ENCODE data around the gene GPR108. TPM values are rescaled to one million over a fixed set of nuclear protein-coding genes. Genes with fewer than 3 reads are reported as not detected.

The GPR108 gene
- total and polyA plus RNA-seq, 11 donors = 19.2 to 47.9 (median 31.1) TPM

DNA sequence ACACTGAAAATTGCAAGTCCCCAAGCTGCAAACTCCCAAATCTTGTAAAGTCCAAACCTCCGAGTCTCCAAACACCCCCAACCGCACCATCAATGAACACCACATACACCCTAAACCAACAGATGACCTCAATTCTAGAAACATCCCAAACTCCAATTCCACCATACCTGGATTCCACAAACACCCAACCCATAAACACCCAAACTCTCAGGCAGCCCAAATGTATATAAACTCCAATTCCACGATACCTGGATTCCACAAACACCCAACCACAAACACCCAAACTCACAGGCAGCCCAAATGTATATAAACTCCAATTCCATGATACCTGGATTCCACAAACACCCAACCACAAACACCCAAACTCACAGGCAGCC is 17.4 kb downstream of the GPR108 start:
- 84 to 92% (median 90%) methylated on average over 3 of the region's 3 CpGs for WGBS, 4 donors

DNA sequence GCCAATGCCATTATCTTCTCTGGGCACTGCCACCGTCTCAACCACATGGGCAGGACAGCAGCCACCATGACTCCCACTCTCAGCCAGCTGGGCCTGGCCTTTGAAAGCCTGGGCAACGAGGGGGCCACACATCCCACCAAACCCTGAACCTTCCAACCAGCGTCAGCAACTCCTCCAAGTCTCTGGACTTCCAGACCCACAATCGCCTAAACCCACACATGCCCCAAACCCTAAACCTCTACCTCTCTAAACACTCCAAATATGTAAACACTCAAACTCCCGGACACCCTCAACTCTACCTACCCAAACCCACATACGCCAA is 17.9 kb downstream of the GPR108 start:
- Histone ChIP-seq H3K27ac (no peak overlapping the region), H3K4me3 (peak overlapping the region in 8 of 12 donors; percentile 5 to 52 (median 24))

More for the DNA sequence above, 17.4 kb downstream of the GPR108 start:
- peak overlapping the region in 8 of 12 donors; percentile 25 to 52 (median 33) for H3K4me3 ChIP-seq
- ATAC-seq (no peak), DNase-seq (no peak)
- H3K9me3 ChIP-seq = no peaks in the 10 kb centered on the region
- H3K27ac ChIP-seq = peak overlapping the region in 3 of 12 donors; percentile 29 to 54 (median 38)
- no peaks in the 10 kb centered on the region for H3K36me3 ChIP-seq
- H3K4me1 ChIP-seq = peaks cover 0 to 43% (median 0%) of the 10 kb centered on the region in 12 donors
- peaks cover 0 to 14% (median 0%) of the 10 kb centered on the region in 9 donors for H3K27me3 ChIP-seq
- TF ChIP-seq, protein P1, sequence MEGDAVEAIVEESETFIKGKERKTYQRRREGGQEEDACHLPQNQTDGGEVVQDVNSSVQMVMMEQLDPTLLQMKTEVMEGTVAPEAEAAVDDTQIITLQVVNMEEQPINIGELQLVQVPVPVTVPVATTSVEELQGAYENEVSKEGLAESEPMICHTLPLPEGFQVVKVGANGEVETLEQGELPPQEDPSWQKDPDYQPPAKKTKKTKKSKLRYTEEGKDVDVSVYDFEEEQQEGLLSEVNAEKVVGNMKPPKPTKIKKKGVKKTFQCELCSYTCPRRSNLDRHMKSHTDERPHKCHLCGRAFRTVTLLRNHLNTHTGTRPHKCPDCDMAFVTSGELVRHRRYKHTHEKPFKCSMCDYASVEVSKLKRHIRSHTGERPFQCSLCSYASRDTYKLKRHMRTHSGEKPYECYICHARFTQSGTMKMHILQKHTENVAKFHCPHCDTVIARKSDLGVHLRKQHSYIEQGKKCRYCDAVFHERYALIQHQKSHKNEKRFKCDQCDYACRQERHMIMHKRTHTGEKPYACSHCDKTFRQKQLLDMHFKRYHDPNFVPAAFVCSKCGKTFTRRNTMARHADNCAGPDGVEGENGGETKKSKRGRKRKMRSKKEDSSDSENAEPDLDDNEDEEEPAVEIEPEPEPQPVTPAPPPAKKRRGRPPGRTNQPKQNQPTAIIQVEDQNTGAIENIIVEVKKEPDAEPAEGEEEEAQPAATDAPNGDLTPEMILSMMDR (IDR thresholded peaks at IDR 0.05) = no peak
- intact Hi-C loops (cut with DNase I) = no loop called here

DNA sequence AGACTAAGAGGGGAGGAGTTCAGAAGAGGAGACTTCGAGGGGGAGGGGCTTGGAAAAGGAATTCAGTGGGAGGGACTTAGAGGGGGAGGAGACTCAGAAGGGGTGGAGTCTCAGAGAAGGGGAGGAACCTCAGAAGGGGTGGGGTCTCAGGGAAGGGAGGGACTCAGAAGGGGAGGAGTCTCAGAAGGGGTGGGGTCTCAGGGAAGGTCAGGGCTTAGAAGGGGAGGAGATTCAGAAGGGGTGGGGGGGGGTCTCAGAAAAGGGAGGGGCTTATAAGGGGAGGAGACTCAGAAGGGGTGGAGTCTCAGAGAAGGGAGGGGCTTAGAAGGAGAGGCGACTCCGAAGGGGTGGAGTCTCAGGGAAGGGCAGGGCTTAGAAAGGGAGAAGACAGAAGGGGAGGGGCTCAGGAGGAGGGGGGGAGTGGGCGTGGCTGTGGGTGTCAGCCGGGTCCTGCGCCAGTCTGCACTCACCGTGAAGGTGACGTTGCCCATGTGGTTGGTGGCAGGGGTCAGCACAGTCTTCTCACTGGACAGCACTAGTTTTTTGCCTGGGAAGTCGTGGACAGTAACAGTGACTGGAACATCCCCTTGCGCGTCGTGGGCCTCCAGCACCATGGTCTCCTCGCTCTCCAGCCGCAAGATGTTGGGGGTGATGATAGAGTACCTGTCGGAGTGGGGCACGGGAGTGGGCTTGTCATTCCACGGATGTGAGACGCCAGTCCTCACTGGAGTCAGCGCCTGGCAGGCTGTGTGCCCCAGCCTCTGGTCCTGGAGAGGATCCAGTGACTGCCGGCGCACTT is 18.4 kb downstream of the GPR108 start:
- peak in 1 of 5 donors; percentile 46 for DNase-seq
- intact Hi-C loops (cut with DNase I) = no loop called here
- WGBS, 4 donors = 76 to 78% (median 77%) methylated on average over 14 to 21 of the region's 21 CpGs
- TF ChIP-seq, protein P1 (IDR thresholded peaks at IDR 0.05) = no peak
- TF ChIP-seq POLR2A (IDR thresholded peaks at IDR 0.05) = no peak
- peak overlapping the region in 8 of 12 donors; percentile 5 to 52 (median 24) for H3K4me3 ChIP-seq
- no peaks in the 10 kb centered on the region for H3K36me3 ChIP-seq
- H3K4me1 ChIP-seq = peaks cover 0 to 33% (median 0%) of the 10 kb centered on the region in 12 donors
- H3K27me3 ChIP-seq = peaks cover 0 to 18% (median 0%) of the 10 kb centered on the region in 9 donors
- H3K9me3 ChIP-seq = no peaks in the 10 kb centered on the region
- no peak overlapping the region for H3K27ac ChIP-seq
- ATAC-seq = peak in 2 of 4 donors; percentile 16 to 33

More for the DNA sequence above, 17.9 kb downstream of the GPR108 start:
- Histone ChIP-seq H3K36me3 (no peaks in the 10 kb centered on the region), H3K27me3 (peaks cover 0 to 18% (median 0%) of the 10 kb centered on the region in 9 donors), H3K9me3 (no peaks in the 10 kb centered on the region), H3K4me1 (peaks cover 0 to 39% (median 0%) of the 10 kb centered on the region in 12 donors)
- ATAC-seq (no peak), DNase-seq (peak in 1 of 5 donors; percentile 57)
- WGBS, 4 donors = 76 to 83% (median 78%) methylated on average over 6 of the region's 6 CpGs
- TF ChIP-seq, protein P1 (IDR thresholded peaks at IDR 0.05) = no peak
- TF ChIP-seq POLR2A (IDR thresholded peaks at IDR 0.05) = no peak
- intact Hi-C loops (cut with DNase I) = no loop called here

DNA sequence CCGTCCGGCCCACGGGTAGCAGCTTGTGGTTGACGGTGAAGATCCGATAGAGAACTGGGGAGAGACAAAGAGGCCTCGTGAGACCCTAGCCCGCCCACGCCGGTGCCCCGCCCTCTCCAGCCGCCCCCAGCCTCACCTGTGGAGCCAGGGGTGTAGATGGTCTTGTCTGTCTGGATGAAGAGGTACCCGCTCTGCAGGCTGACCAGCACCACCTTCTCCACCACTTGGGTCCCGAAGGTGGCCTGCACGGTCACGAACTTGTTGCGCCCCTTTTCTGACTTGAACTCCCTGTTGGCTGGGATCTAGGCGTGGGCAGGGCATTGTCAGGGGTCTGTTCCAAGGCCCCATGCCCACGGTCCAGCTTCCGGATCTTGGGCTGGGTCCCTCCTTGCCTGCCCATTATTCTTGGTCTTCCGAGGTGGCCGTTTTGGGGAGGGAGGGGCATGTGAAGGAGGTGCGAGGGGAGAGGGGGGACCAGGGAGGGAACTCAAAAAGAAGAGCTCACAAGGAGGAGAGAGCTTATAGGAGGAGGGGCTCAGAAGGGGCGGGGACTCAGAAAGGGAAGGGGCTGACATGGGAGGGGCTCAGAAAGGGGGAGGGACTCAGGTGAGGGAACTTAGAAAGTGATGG is 19.2 kb downstream of the GPR108 start:
- DNase-seq = peak in 1 of 5 donors; percentile 47
- ATAC-seq = no peak
- Histone ChIP-seq H3K27ac (no peak overlapping the region), H3K4me3 (no peak overlapping the region), H3K9me3 (no peaks in the 10 kb centered on the region), H3K4me1 (peaks cover 0 to 26% (median 0%) of the 10 kb centered on the region in 12 donors), H3K27me3 (peaks cover 0 to 18% (median 0%) of the 10 kb centered on the region in 9 donors), H3K36me3 (no peaks in the 10 kb centered on the region)
- 68 to 75% (median 71%) methylated on average over 21 to 23 of the region's 23 CpGs for WGBS, 4 donors
- TF ChIP-seq, protein P1 (IDR thresholded peaks at IDR 0.05) = no peak
- no peak for TF ChIP-seq POLR2A (IDR thresholded peaks at IDR 0.05)
- intact Hi-C loops (cut with DNase I) = no loop called here

Data from heart left ventricle (tissue), 16 donors.